HEK293 (cell line): ENCODE measurements around the gene FSTL4.
"Not testable (repeated sequence)": the region's sequence is repeated elsewhere in the genome, so short reads cannot be mapped to it uniquely, and the experiment has no call there.

Source experiments
- CTCF ChIA-PET: fragments of 350-600 bp; formaldehyde crosslinking; extraction: SDS; loops from one replicate; lab custom pipeline; 2021; ENCODE audit warnings: antibody characterized with exemption; lab: Yijun Ruan, JAX
- POLR2A ChIA-PET: fragments of 300-600 bp; formaldehyde crosslinking; extraction: SDS; loops from one replicate; lab custom pipeline; 2020; ENCODE audit warnings: antibody characterized with exemption, inconsistent platforms; lab: Yijun Ruan, JAX
- H3K27ac ChIP-seq: fragments of 200-500 bp; sonication (Bioruptor generic); 2 replicates; pipeline ENCODE4 v1.5.1; 2014; ENCODE audit warnings: low read depth, low read length, control low read depth, inconsistent platforms; ENCODE audit errors: extremely low read depth
- H3K36me3 ChIP-seq, 2 experiments: fragments of 200-500 bp in 1 of 2; sonication (Bioruptor generic) in 1 of 2; 1 replicate in 1 of 2; 2 replicates in 1 of 2; pipeline ENCODE4 v1.5.1; 2014 to 2017; ENCODE audit warnings: inconsistent platforms in 2 of 2, low read length in 2 of 2; ENCODE audit not compliant: control insufficient read depth in 2 of 2, insufficient read depth in 1 of 2
- H3K4me1 ChIP-seq: fragments of 200-500 bp; sonication (Bioruptor generic); 2 replicates; pipeline ENCODE4 v1.5.1; 2014; ENCODE audit warnings: mild to moderate bottlenecking, low read length, inconsistent platforms; ENCODE audit not compliant: control insufficient read depth, insufficient read depth
- H3K4me3 ChIP-seq: 2 replicates; pipeline ENCODE4 v1.5.1; 2011; ENCODE audit warnings: low read depth, mild to moderate bottlenecking, control low read depth, low read length, moderate library complexity
- H3K9me3 ChIP-seq: fragments of 200-500 bp; sonication (Bioruptor generic); 2 replicates; pipeline ENCODE4 v1.5.1; 2014; ENCODE audit warnings: low read depth, low read length, inconsistent platforms; ENCODE audit not compliant: control insufficient read depth, insufficient read depth
- ATF2 ChIP-seq: fragments of 450-650 bp; formaldehyde crosslinking; IDR thresholded peaks from 2 replicates; pipeline ENCODE4 v1.5.1; 2016; ENCODE audit warnings: missing biosample characterization, missing genetic modification characterization, low read depth
- GLI4 ChIP-seq: fragments of 450-650 bp; formaldehyde crosslinking; IDR thresholded peaks from 2 replicates; pipeline ENCODE4 v1.5.1; 2016; ENCODE audit warnings: missing biosample characterization, missing genetic modification characterization
- KLF1 ChIP-seq: fragments of 450-650 bp; formaldehyde crosslinking; IDR thresholded peaks from 2 replicates; pipeline ENCODE4 v1.5.1; 2016; ENCODE audit warnings: missing biosample characterization, missing genetic modification characterization
- PRDM1 ChIP-seq: fragments of 450-650 bp; formaldehyde crosslinking; IDR thresholded peaks from 2 replicates; pipeline ENCODE4; 2016; ENCODE audit warnings: missing biosample characterization, missing genetic modification characterization
- YY2 ChIP-seq: fragments of 450-650 bp; formaldehyde crosslinking; IDR thresholded peaks from 2 replicates; pipeline ENCODE4 v1.5.1; 2016; ENCODE audit warnings: missing biosample characterization, missing genetic modification characterization
- ZBTB7A ChIP-seq: fragments of 450-650 bp; formaldehyde crosslinking; IDR thresholded peaks from 2 replicates; pipeline ENCODE4 v1.5.1; 2016; ENCODE audit warnings: low read depth, missing biosample characterization, missing genetic modification characterization
- ZNF121 ChIP-seq: fragments of 450-650 bp; formaldehyde crosslinking; IDR thresholded peaks from 2 replicates; pipeline ENCODE4 v1.5.1; 2016; ENCODE audit warnings: missing biosample characterization, missing genetic modification characterization
- ZNF148 ChIP-seq: fragments of 450-650 bp; formaldehyde crosslinking; IDR thresholded peaks from 2 replicates; pipeline ENCODE4 v1.5.0; 2017; ENCODE audit warnings: missing biosample characterization, missing genetic modification characterization, borderline replicate concordance
- ZNF324 ChIP-seq: fragments of 450-650 bp; formaldehyde crosslinking; IDR thresholded peaks from 2 replicates; pipeline ENCODE4 v1.5.1; 2016; ENCODE audit warnings: missing biosample characterization, missing genetic modification characterization
- ZNF350 ChIP-seq: fragments of 450-650 bp; formaldehyde crosslinking; IDR thresholded peaks from 2 replicates; pipeline ENCODE4 v1.5.0; 2017; ENCODE audit warnings: missing biosample characterization, mild to moderate bottlenecking, missing genetic modification characterization
- ZNF366 ChIP-seq: fragments of 450-650 bp; formaldehyde crosslinking; conservative IDR thresholded peaks from 2 replicates; pipeline ENCODE4 v1.5.1; 2016; ENCODE audit warnings: missing biosample characterization, missing genetic modification characterization
- ZNF426 ChIP-seq: fragments of 450-650 bp; formaldehyde crosslinking; IDR thresholded peaks from 2 replicates; pipeline ENCODE4 v1.5.1; 2017; ENCODE audit warnings: missing biosample characterization, missing genetic modification characterization, mild to moderate bottlenecking, inconsistent platforms, moderate library complexity
- ZNF513 ChIP-seq: fragments of 450-650 bp; IDR thresholded peaks from 2 replicates; pipeline ENCODE4 v1.5.1; 2018; ENCODE audit warnings: missing biosample characterization, missing genetic modification characterization
- ZNF580 ChIP-seq: fragments of 450-650 bp; formaldehyde crosslinking; IDR thresholded peaks from 2 replicates; pipeline ENCODE4 v1.5.1; 2016; ENCODE audit warnings: missing biosample characterization, missing genetic modification characterization
- ZNF660 ChIP-seq: fragments of 450-650 bp; IDR thresholded peaks from 2 replicates; pipeline ENCODE4 v1.5.1; 2018; ENCODE audit warnings: missing biosample characterization, mild to moderate bottlenecking, missing genetic modification characterization
- ZNF785 ChIP-seq: fragments of 450-650 bp; formaldehyde crosslinking; IDR thresholded peaks from 2 replicates; pipeline ENCODE4 v1.5.1; 2016; ENCODE audit warnings: missing biosample characterization, missing genetic modification characterization
- ZNF843 ChIP-seq: fragments of 450-650 bp; formaldehyde crosslinking; IDR thresholded peaks from 2 replicates; pipeline ENCODE4 v1.5.1; 2016; ENCODE audit warnings: missing biosample characterization, missing genetic modification characterization
- TF ChIP-seq, protein P1 (sequence below): fragments of 450-650 bp; formaldehyde crosslinking; IDR thresholded peaks from 2 replicates; pipeline ENCODE4 v1.5.1; 2016; ENCODE audit warnings: missing biosample characterization, missing genetic modification characterization
- TF ChIP-seq, protein P2 (sequence below): fragments of 450-650 bp; formaldehyde crosslinking; optimal IDR thresholded peaks from 2 replicates; pipeline ENCODE3; 2016; ENCODE audit warnings: missing biosample characterization, mild to moderate bottlenecking, missing genetic modification characterization

The FSTL4 gene

DNA sequence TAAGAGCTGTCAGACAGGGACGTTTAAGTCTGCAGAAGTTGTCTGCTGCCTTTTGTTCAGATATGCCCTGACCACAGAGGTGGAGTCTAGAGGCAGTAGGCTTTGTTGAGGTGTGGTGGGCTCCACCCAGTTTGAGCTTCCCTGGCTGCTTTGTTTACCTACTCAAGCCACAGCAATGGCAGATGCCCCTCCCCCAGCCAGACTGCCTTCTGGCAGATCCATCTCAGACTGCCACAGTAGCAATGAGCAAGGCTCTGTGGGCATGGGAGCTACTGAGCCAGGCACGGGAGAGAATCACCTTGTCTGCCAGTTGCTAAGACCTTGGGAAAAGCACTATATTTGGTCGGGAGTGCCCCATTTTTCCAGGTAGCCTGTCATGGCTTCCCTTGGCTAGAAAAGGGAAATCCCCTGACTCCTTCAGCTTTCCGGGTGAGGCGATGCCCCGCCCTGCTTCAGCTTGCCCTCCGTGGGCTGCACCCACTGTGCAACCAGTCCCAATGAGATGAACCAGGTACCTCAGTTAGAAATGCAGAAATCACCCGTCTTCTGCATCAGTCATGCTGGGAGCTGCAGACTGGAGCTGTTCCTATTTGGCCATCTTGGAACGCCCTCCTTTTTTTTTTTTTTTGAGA, 441.5 kb downstream of the FSTL4 start:
- CTCF ChIA-PET, H3K36me3 ChIP-seq, H3K4me1 ChIP-seq, POLR2A ChIA-PET, H3K4me3 ChIP-seq, H3K27ac ChIP-seq, H3K9me3 ChIP-seq: not testable (repeated sequence)
- TF ChIP-seq KLF1 (tag by site-specific recombination), result peak; percentile 88

DNA sequence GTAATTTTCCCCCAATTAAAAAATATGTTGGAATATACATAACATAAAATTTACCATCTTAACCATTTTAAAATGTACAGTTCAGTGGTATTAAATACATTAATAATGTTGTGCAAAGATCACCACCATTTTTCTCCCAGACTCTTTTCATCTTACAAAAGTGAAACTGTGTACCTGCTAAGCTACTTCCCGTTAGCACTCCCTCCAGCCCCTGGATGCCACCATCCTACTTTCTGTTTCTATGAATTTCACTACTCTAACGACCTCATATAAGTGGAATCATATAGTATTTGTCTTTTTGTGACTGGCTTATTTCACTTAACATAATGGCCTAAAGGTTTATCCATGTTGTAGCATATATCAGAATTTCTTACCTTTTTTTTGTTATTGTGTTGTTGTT, 447.6 kb downstream of the FSTL4 start:
- no peak overlapping the region for H3K4me3 ChIP-seq
- no peaks in the 10 kb centered on the region for H3K36me3 ChIP-seq
- no peak for TF ChIP-seq GLI4 (tag by site-specific recombination)
- TF ChIP-seq ZNF148 (tag by site-specific recombination), result no peak
- TF ChIP-seq PRDM1 (tag by site-specific recombination), result no peak
- TF ChIP-seq ZNF580 (tag by site-specific recombination), result no peak
- TF ChIP-seq ZNF350 (tag by site-specific recombination), result no peak
- no peak for TF ChIP-seq ZBTB7A (tag by site-specific recombination)
- TF ChIP-seq ZNF660, result no peak
- no peak for TF ChIP-seq ATF2 (tag by site-specific recombination)
- no peak for TF ChIP-seq ZNF843 (tag by site-specific recombination)
- no peak for TF ChIP-seq ZNF513 (tag by site-specific recombination)
- no peak for TF ChIP-seq ZNF366
- no peak for TF ChIP-seq ZNF785 (tag by site-specific recombination)
- TF ChIP-seq ZNF324 (tag by site-specific recombination), result no peak
- TF ChIP-seq YY2 (tag by site-specific recombination), result no peak
- TF ChIP-seq, protein P1, sequence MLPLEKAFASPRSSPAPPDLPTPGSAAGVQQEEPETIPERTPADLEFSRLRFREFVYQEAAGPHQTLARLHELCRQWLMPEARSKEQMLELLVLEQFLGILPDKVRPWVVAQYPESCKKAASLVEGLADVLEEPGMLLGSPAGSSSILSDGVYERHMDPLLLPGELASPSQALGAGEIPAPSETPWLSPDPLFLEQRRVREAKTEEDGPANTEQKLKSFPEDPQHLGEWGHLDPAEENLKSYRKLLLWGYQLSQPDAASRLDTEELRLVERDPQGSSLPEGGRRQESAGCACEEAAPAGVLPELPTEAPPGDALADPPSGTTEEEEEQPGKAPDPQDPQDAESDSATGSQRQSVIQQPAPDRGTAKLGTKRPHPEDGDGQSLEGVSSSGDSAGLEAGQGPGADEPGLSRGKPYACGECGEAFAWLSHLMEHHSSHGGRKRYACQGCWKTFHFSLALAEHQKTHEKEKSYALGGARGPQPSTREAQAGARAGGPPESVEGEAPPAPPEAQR (tag by site-specific recombination), result no peak
- no peak for TF ChIP-seq ZNF426 (tag by site-specific recombination)
- no peak for TF ChIP-seq ZNF121 (tag by site-specific recombination)
- TF ChIP-seq, protein P2, sequence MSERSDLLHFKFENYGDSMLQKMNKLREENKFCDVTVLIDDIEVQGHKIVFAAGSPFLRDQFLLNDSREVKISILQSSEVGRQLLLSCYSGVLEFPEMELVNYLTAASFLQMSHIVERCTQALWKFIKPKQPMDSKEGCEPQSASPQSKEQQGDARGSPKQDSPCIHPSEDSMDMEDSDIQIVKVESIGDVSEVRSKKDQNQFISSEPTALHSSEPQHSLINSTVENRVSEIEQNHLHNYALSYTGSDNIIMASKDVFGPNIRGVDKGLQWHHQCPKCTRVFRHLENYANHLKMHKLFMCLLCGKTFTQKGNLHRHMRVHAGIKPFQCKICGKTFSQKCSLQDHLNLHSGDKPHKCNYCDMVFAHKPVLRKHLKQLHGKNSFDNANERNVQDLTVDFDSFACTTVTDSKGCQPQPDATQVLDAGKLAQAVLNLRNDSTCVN (tag by site-specific recombination), result no peak
- H3K27ac ChIP-seq, result no peak overlapping the region
- ChIA-PET POLR2A (no interaction called here), CTCF (no interaction called here)
- no peaks in the 10 kb centered on the region for H3K9me3 ChIP-seq
- no peaks in the 10 kb centered on the region for H3K4me1 ChIP-seq
